Osteocyte (in vitro differentiated cells): Measurements from ENCODE around the gene RBM11. TPM values are rescaled to one million over a fixed set of nuclear protein-coding genes. Genes with fewer than 3 reads are reported as not detected.

ENCODE experiments used
- DNase-seq: peaks from one replicate; pipeline ENCODE4 v3.0.0; 2021; ENCODE audit warnings: mixed read lengths; ENCODE audit not compliant: unreplicated experiment; ENCODE audit errors: extremely low spot score
- H3K27ac Mint-ChIP-seq: one replicate; pipeline ENCODE4 v1.8.0; 2021; ENCODE audit warnings: mild to moderate bottlenecking, mixed read lengths; ENCODE audit not compliant: unreplicated experiment
- H3K27me3 Mint-ChIP-seq: one replicate; pipeline ENCODE4 v1.8.0; 2021; ENCODE audit warnings: mixed read lengths; ENCODE audit not compliant: unreplicated experiment
- H3K36me3 Mint-ChIP-seq: one replicate; pipeline ENCODE4 v1.8.0; 2021; ENCODE audit warnings: mixed read lengths; ENCODE audit not compliant: unreplicated experiment
- H3K4me1 Mint-ChIP-seq: one replicate; pipeline ENCODE4 v1.8.0; 2021; ENCODE audit warnings: mixed read lengths; ENCODE audit not compliant: unreplicated experiment
- H3K4me3 Mint-ChIP-seq: one replicate; pipeline ENCODE4 v1.8.0; 2021; ENCODE audit warnings: mild to moderate bottlenecking, moderate library complexity, mixed read lengths; ENCODE audit not compliant: unreplicated experiment
- H3K9me3 Mint-ChIP-seq: one replicate; pipeline ENCODE4 v1.8.0; 2021; ENCODE audit warnings: mixed read lengths; ENCODE audit not compliant: unreplicated experiment
- total RNA-seq: library from RNA; stranded (reverse); gene quantifications from 2 replicates; pipeline ENCODE4 v1.2.1, GENCODE V29; 2021
- TF ChIP-seq, protein P1 (sequence below): fragments of 200-600 bp; sonication (generic); IDR thresholded peaks from 2 replicates; pipeline ENCODE4 v1.5.0; 2021; ENCODE audit warnings: antibody characterized with exemption, mild to moderate bottlenecking, moderate library complexity

The RBM11 gene
- total RNA-seq, 1 donor from 2014 or later: not detected

DNA sequence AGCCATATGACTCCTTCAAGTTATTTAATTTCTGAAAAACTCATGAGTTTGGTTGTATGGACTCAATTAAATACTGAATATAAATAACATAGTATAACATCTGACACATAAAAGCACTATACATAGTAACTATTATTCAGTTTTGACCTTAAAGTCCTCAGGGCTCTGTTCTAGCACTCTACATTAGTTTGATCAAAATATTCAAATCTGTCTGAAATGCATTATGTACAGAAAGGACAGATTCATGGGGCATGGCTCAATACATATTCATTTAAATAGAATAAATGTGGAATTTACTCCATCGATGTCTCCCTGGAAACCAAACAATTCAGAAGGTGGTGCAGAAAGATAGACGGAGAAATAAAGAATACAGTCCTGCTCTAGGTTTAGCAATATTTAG, 49.1 kb downstream of the RBM11 start:
- Mint-ChIP-seq H3K27me3 (no peaks in the 10 kb centered on the region), H3K27ac (no peak overlapping the region), H3K4me3 (no peak overlapping the region), H3K36me3 (no peaks in the 10 kb centered on the region), H3K9me3 (no peaks in the 10 kb centered on the region), H3K4me1 (no peaks in the 10 kb centered on the region)
- no peak for DNase-seq
- TF ChIP-seq, protein P1, sequence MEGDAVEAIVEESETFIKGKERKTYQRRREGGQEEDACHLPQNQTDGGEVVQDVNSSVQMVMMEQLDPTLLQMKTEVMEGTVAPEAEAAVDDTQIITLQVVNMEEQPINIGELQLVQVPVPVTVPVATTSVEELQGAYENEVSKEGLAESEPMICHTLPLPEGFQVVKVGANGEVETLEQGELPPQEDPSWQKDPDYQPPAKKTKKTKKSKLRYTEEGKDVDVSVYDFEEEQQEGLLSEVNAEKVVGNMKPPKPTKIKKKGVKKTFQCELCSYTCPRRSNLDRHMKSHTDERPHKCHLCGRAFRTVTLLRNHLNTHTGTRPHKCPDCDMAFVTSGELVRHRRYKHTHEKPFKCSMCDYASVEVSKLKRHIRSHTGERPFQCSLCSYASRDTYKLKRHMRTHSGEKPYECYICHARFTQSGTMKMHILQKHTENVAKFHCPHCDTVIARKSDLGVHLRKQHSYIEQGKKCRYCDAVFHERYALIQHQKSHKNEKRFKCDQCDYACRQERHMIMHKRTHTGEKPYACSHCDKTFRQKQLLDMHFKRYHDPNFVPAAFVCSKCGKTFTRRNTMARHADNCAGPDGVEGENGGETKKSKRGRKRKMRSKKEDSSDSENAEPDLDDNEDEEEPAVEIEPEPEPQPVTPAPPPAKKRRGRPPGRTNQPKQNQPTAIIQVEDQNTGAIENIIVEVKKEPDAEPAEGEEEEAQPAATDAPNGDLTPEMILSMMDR: no peak

DNA sequence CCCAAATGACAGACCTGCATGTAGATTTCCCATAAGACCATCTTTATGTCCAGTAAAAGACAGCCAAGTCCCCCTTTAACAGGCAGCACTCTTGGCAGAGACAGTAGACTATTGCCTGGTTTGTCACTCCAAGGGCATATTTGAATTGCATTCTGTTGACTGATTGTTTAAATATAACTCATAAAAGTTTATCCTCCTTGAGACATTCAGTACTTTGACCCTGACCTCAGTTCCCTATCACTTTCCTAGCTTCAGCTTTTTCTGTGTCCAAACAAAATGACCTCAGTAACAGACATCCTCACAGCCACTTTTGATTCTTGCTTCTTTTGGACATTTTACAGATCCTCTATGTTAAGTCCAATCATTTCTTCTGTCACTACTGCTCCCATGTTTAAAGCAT, 51.1 kb downstream of the RBM11 start:
- no peak for DNase-seq
- TF ChIP-seq, protein P1: no peak
- Mint-ChIP-seq H3K27ac (no peak overlapping the region), H3K36me3 (no peaks in the 10 kb centered on the region), H3K4me3 (no peak overlapping the region), H3K27me3 (no peaks in the 10 kb centered on the region), H3K4me1 (no peaks in the 10 kb centered on the region), H3K9me3 (no peaks in the 10 kb centered on the region)

- Mint-ChIP-seq H3K9me3 (peaks cover under 1% of the 10 kb centered on the region), H3K4me3 (no peak overlapping the region), H3K4me1 (no peaks in the 10 kb centered on the region), H3K36me3 (no peaks in the 10 kb centered on the region), H3K27ac (no peak overlapping the region), H3K27me3 (no peaks in the 10 kb centered on the region)
- TF ChIP-seq, protein P1: no peak
- DNase-seq: no peak
These were observed 54.7 kb downstream of the RBM11 start for GRCh38 chr21:14270631-14271030.

DNA sequence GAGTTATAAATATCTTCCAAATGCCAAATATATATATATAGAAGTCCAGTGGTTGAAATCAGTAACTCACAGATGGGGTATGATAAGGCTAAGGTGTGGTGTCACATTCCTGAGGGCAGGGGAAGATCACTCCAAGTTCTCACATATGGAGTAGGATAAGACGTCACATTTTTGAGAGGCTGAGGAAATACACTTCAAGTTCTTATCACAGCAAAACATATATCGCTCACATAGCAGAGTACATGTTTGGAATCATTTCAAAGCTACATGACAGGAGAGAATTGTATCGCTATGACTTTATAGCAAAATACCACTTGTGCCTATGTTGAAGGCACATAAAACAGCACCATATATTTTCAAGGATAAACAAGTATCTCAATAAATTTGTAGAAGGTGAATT, 55.1 kb downstream of the RBM11 start:
- no peaks in the 10 kb centered on the region for H3K36me3 Mint-ChIP-seq
- H3K9me3 Mint-ChIP-seq: peaks cover 4% of the 10 kb centered on the region
- DNase-seq: no peak
- no peak overlapping the region for H3K4me3 Mint-ChIP-seq
- H3K27ac Mint-ChIP-seq: no peak overlapping the region
- H3K27me3 Mint-ChIP-seq: no peaks in the 10 kb centered on the region
- TF ChIP-seq, protein P1: no peak
- H3K4me1 Mint-ChIP-seq: no peaks in the 10 kb centered on the region

GRCh38 chr21:14271641-14272040, 55.7 kb downstream of the RBM11 start:
- H3K4me3 Mint-ChIP-seq: no peak overlapping the region
- no peak overlapping the region for H3K27ac Mint-ChIP-seq
- H3K4me1 Mint-ChIP-seq: no peaks in the 10 kb centered on the region
- TF ChIP-seq, protein P1: no peak
- DNase-seq: no peak
- H3K36me3 Mint-ChIP-seq: no peaks in the 10 kb centered on the region
- no peaks in the 10 kb centered on the region for H3K27me3 Mint-ChIP-seq
- peaks cover 4% of the 10 kb centered on the region for H3K9me3 Mint-ChIP-seq
